ENCODE measurements around the gene HDC. TPM values are rescaled to one million over a fixed set of nuclear protein-coding genes. Genes with fewer than 3 reads are reported as not detected.

HDC gene
- total and polyA plus RNA-seq, 10 of the 15 experiments (the other 5 are each of a cell fraction or from before 2014, with no cell fraction given), result not detected

GRCh38 chr15:50278496-50278895 is 13.0 kb upstream of the HDC start (continued):
- TF ChIP-seq CTCF (IDR thresholded peaks at IDR 0.05 in 2 of 3, conservative IDR thresholded peaks at IDR 0.05 in 1 of 3; ENCODE audit: control insufficient read depth in 2 of 3, extremely low read depth in 1 of 3, insufficient read depth in 1 of 3, low read depth in 3 of 3, low read length in 3 of 3) (no peak), RAD51 (IDR thresholded peaks at IDR 0.05) (no peak)

DNA sequence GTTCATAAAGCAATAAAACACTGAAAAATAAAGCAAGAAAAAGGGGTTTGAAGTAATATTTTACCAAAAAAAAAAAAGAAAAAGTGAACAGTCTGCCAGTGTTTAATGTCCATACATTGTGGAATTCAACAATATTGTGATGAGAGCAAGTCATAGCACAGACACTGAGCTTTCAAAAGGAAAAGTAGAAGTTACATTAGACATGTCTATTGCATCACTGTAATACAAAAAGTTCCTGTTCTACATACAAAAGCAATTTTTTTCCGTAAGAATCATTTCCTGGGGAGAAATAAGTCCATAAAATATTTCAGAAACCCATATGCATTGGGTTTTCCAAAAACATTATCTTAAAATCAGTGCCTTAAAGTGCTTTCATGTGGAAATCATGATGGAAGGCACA is 11.8 kb upstream of the HDC start:
- Histone ChIP-seq H4K20me1 (ENCODE audit: control insufficient read depth, insufficient read depth) (no peaks in the 10 kb centered on the region), H3K9ac (ENCODE audit: control insufficient read depth, insufficient read depth, low read length) (no peak overlapping the region), H3K79me2 (ENCODE audit: control insufficient read depth, insufficient read depth, low read length) (no peaks in the 10 kb centered on the region), H3K4me1 (ENCODE audit: control insufficient read depth, insufficient read depth, low read length) (no peaks in the 10 kb centered on the region), H3K9me3 (replicated peaks; ENCODE audit: control insufficient read depth, insufficient read depth, low read length) (no peaks in the 10 kb centered on the region), H3K27ac (ENCODE audit: control insufficient read depth, insufficient read depth) (no peak overlapping the region), H3K4me3 (no peak overlapping the region), H2AFZ (ENCODE audit: control insufficient read depth, low read depth, low read length) (no peak overlapping the region), H3K4me2 (ENCODE audit: control insufficient read depth, insufficient read depth) (no peak overlapping the region), H3K27me3 (replicated peaks in 1 of 2; ENCODE audit: control insufficient read depth in 2 of 2, insufficient read depth in 2 of 2, low read length in 1 of 2) (no peaks in the 10 kb centered on the region), H3K36me3 (ENCODE audit: control insufficient read depth in 2 of 2, insufficient read depth in 2 of 2, low read length in 1 of 2) (no peaks in the 10 kb centered on the region; a peak in 1 of 4 replicates)
- ChIA-PET CTCF (no interaction called here), POLR2A (no interaction called here), SMC1A (ENCODE audit: uncharacterized antibody, unreplicated experiment) (interaction anchor here (1.4 to 2.1 kb wide), 2 partner anchors 10 to 12 kb away, joined by 3 to 5 read pairs; partner anchors contain the start of gene HDC), RAD21 (ENCODE audit: unreplicated experiment) (no interaction called here)
- TF ChIP-seq TARDBP (IDR thresholded peaks at IDR 0.05; ENCODE audit: borderline replicate concordance), result no peak
- no peak for TF ChIP-seq CHD4 (IDR thresholded peaks at IDR 0.05)
- TF ChIP-seq PML (IDR thresholded peaks at IDR 0.05; ENCODE audit: low read length), result no peak
- TF ChIP-seq ESRRA (IDR thresholded peaks at IDR 0.05; ENCODE audit: low read length), result no peak
- no peak for TF ChIP-seq TCF7 (IDR thresholded peaks at IDR 0.05; ENCODE audit: borderline replicate concordance)
- TF ChIP-seq NFIC (IDR thresholded peaks at IDR 0.05; ENCODE audit: low read depth, low read length), result no peak
- no peak for TF ChIP-seq NRF1 (conservative IDR thresholded peaks at IDR 0.05; ENCODE audit: low read depth, low read length)
- no peak for TF ChIP-seq ATF7 (IDR thresholded peaks at IDR 0.05; ENCODE audit: low read depth)
- TF ChIP-seq, protein P1, sequence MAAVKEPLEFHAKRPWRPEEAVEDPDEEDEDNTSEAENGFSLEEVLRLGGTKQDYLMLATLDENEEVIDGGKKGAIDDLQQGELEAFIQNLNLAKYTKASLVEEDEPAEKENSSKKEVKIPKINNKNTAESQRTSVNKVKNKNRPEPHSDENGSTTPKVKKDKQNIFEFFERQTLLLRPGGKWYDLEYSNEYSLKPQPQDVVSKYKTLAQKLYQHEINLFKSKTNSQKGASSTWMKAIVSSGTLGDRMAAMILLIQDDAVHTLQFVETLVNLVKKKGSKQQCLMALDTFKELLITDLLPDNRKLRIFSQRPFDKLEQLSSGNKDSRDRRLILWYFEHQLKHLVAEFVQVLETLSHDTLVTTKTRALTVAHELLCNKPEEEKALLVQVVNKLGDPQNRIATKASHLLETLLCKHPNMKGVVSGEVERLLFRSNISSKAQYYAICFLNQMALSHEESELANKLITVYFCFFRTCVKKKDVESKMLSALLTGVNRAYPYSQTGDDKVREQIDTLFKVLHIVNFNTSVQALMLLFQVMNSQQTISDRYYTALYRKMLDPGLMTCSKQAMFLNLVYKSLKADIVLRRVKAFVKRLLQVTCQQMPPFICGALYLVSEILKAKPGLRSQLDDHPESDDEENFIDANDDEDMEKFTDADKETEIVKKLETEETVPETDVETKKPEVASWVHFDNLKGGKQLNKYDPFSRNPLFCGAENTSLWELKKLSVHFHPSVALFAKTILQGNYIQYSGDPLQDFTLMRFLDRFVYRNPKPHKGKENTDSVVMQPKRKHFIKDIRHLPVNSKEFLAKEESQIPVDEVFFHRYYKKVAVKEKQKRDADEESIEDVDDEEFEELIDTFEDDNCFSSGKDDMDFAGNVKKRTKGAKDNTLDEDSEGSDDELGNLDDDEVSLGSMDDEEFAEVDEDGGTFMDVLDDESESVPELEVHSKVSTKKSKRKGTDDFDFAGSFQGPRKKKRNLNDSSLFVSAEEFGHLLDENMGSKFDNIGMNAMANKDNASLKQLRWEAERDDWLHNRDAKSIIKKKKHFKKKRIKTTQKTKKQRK (IDR thresholded peaks at IDR 0.05; ENCODE audit: low read depth, low read length), result no peak
- no peak for TF ChIP-seq PAX8 (IDR thresholded peaks at IDR 0.05)
- no peak for TF ChIP-seq ZNF622 (IDR thresholded peaks at IDR 0.05)
- no peak for TF ChIP-seq CEBPB (IDR thresholded peaks at IDR 0.05; ENCODE audit: borderline replicate concordance in 1 of 2, low read depth in 2 of 2, low read length in 2 of 2)
- TF ChIP-seq ZNF24 (IDR thresholded peaks at IDR 0.05), result no peak
- no peak for TF ChIP-seq CBFB (IDR thresholded peaks at IDR 0.05; ENCODE audit: low read depth)
- 100% methylated on average over 1 of the region's 1 CpG for WGBS (ENCODE audit: insufficient coverage, insufficient replicate concordance, low lambda C conversion rate, missing lambda C conversion rate)
- DNase-seq (ENCODE audit: low read depth, low spot score), result no peak
- no peak for FAIRE-seq
- intact Hi-C loops (cut with micrococcal nuclease; ENCODE audit: unreplicated experiment) (no loop called here), in situ Hi-C loops (cut with MboI) (no loop called here)
- no peak for ATAC-seq
- no TSS peak for BruUV-seq (replicated peaks)
